SJCRH30 (cell line): ENCODE results near the gene KIF12. TPM values are rescaled to one million over a fixed set of nuclear protein-coding genes. Genes with fewer than 3 reads are reported as not detected.
"Not testable (repeated sequence)": the region's sequence is repeated elsewhere in the genome, so short reads cannot be mapped to it uniquely, and the experiment has no call there.

Experiments used
- DNase-seq, 2 experiments: peaks; one replicate each; pipeline ENCODE4 v3.0.0-alpha.2; 2015 to 2020
- H3K27ac ChIP-seq: fragments of 250-450 bp; sonication (Bioruptor Pico); 2 replicates; pipeline ENCODE4 v1.5.1; 2020; ENCODE audit warnings: mild to moderate bottlenecking, moderate library complexity
- H3K27me3 ChIP-seq: fragments of 250-450 bp; sonication (Bioruptor Pico); 2 replicates; pipeline ENCODE4 v1.5.1; 2020; ENCODE audit warnings: mild to moderate bottlenecking, moderate library complexity
- H3K36me3 ChIP-seq: fragments of 250-450 bp; sonication (Bioruptor Pico); 2 replicates; pipeline ENCODE4 v1.5.1; 2020; ENCODE audit warnings: mild to moderate bottlenecking, moderate library complexity
- H3K4me1 ChIP-seq: fragments of 250-450 bp; sonication (Bioruptor Pico); 2 replicates; pipeline ENCODE4 v1.5.1; 2020; ENCODE audit warnings: mild to moderate bottlenecking, moderate library complexity
- H3K4me3 ChIP-seq: fragments of 250-450 bp; sonication (Bioruptor Pico); 2 replicates; pipeline ENCODE4 v1.5.1; 2020; ENCODE audit warnings: mild to moderate bottlenecking, moderate library complexity
- H3K9me3 ChIP-seq: fragments of 250-450 bp; sonication (Bioruptor Pico); replicated peaks from 2 replicates; pipeline ENCODE4 v1.5.1; 2020; ENCODE audit warnings: mild to moderate bottlenecking, moderate library complexity
- total RNA-seq: library from RNA; depleted of rRNA; stranded (reverse); fragments of >200 nt; shearing (Covaris generic); gene quantifications from 2 replicates; pipeline ENCODE4 v1.2.3, GENCODE V29; 2014

The KIF12 gene
- total RNA-seq, 1 experiment from 2014 or later: not detected

DNA sequence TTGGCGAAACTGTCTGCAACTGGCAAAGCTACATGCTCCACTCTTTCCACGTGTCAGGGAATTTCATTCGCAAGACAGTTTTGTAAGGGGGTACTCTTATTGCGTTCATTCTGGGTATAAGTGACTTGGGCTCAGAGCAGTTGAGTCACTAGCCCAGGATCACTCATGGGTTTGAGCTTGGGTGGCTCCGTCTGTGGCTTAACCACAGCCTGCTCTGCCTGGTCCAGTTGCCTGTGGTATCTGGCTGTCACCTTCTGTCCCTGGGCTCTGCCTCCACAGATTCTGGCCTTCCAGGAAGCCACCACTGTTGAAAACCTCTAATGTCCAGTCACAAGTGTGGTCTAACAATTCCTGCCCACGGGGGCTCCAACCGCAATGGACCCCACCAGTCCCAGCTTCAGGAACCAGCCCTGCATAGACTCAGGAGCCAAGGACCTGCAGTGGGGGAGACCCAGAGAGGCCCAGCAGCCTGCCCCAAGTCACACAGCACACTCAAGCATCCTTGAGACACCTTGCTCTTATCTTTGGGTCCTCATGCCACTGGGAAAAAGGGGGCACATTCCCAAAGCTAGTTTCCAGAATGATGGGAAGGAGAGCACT, 10.4 kb downstream of the KIF12 start:
- Histone ChIP-seq H3K4me3 (no peak overlapping the region), H3K27me3 (no peaks in the 10 kb centered on the region), H3K27ac (no peak overlapping the region), H3K4me1 (peaks cover 20% of the 10 kb centered on the region; the same call in 1 of the 2 replicates), H3K9me3 (peaks cover 4% of the 10 kb centered on the region; the same call in 1 of the 2 replicates), H3K36me3 (no peaks in the 10 kb centered on the region)
- no peak for DNase-seq

- H3K9me3 ChIP-seq: peaks cover 4% of the 10 kb centered on the region; the same call in 1 of the 2 replicates
- no peaks in the 10 kb centered on the region for H3K36me3 ChIP-seq
- no peaks in the 10 kb centered on the region for H3K27me3 ChIP-seq
- H3K27ac ChIP-seq: peak overlapping the region; percentile 58
- peak; percentile 89 for DNase-seq
- H3K4me1 ChIP-seq: peaks cover 28% of the 10 kb centered on the region
- H3K4me3 ChIP-seq: no peak overlapping the region
These were observed 11.4 kb downstream of the KIF12 start for GRCh38 chr9:114087721-114088120.

GRCh38 chr9:114086607-114087006, 12.5 kb downstream of the KIF12 start:
- H3K27ac ChIP-seq: peak overlapping the region; percentile 58; the same call in 1 of the 2 replicates
- DNase-seq: no peak
- H3K27me3 ChIP-seq: no peaks in the 10 kb centered on the region
- H3K4me1 ChIP-seq: peaks cover 29% of the 10 kb centered on the region
- H3K4me3 ChIP-seq: no peak overlapping the region
- no peaks in the 10 kb centered on the region for H3K36me3 ChIP-seq
- H3K9me3 ChIP-seq: peaks cover 4% of the 10 kb centered on the region; the same call in 1 of the 2 replicates

DNA sequence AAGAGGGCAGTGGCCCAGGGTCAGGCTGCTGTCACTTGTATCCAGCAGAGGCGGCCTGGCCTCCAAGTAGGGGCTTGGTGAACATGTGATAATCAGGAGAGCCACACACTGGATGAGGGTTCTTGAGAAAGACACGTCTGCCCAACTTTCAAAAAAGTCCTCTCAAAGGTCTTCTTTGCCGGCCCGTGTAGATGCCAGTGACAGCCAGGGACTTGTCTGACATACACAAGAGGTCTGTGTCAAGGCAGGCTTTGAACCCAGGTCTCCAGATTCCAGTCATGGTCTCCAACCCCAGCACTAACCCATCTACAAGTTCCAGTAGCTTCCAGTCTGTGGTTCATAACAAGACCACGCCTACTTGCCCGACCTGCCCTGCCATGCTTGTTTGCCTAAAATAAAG, 13.1 kb downstream of the KIF12 start:
- no peak for DNase-seq
- Histone ChIP-seq H3K9me3 (peaks cover 4% of the 10 kb centered on the region; the same call in 1 of the 2 replicates), H3K4me1 (peaks cover 29% of the 10 kb centered on the region), H3K27ac (no peak overlapping the region), H3K4me3 (no peak overlapping the region), H3K27me3 (no peaks in the 10 kb centered on the region), H3K36me3 (no peaks in the 10 kb centered on the region)

- Histone ChIP-seq H3K36me3 (no peaks in the 10 kb centered on the region), H3K9me3 (peaks cover 4% of the 10 kb centered on the region; the same call in 1 of the 2 replicates), H3K4me3 (no peak overlapping the region), H3K27ac (no peak overlapping the region), H3K27me3 (no peaks in the 10 kb centered on the region), H3K4me1 (peaks cover 29% of the 10 kb centered on the region)
- no peak for DNase-seq
These were observed 13.7 kb downstream of the KIF12 start for GRCh38 chr9:114085387-114085789.

DNA sequence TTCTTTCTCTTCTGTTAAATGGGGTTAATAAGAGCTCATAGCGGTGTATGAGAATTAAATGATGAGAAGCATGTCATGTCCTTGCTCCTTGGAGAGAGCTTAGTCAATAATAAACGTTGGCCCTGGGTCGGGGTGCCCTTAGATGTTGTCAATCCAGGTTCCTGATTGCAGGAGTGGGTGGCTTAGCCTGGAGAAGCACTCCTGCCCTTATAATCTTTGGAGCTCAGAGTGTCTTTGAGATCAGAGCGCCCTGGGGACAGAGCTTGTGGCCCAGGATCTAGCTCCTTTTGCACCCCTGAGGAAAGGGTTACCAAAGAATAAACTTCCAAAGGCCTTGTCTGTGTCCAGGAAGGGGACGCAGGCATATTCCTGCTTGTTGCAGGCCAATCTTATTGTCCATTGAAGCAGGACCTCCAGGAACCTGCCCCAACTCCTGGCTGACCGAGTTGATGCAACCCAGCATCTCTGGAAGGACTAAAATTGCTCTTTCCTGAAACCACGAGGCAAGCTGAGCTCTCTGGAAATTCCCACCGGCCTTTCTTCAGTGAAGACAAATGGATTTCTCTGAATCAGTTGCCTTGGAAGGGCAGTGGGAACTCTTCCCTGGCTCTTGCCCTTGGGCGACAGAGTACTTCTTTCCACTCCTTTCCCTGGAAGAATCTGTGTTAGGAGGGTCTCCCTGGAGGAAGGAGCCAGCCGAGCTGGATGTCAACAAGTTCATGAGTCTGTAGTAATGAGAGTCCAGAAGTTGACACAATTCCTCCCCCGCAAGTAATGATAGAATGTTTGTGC, 14.6 kb downstream of the KIF12 start:
- H3K9me3 ChIP-seq: peaks cover 4% of the 10 kb centered on the region; the same call in 1 of the 2 replicates
- no peaks in the 10 kb centered on the region for H3K36me3 ChIP-seq
- peaks cover 29% of the 10 kb centered on the region for H3K4me1 ChIP-seq
- DNase-seq: no peak
- H3K27me3 ChIP-seq: no peaks in the 10 kb centered on the region
- no peak overlapping the region; the same call in 1 of the 2 replicates for H3K27ac ChIP-seq
- H3K4me3 ChIP-seq: no peak overlapping the region

DNA sequence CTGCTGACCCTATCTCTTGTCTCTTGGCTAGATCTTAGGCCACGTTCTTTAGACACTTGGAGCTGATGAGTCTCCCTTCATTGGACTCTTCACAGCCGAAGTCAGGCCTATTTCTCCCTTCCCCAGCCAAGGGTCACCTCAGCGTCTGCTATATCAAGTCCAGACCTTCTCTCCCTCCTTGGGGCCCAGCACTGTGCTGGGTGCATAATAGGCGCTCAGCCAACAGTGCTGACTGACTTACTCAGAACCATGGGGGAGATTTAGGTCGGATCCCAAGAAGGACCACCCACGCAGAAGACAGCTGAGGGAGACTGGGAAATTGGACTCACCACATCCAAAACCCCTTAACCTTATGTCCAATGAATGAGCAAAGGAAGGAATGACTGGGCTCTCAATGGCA, 15.4 kb downstream of the KIF12 start:
- H3K4me1 ChIP-seq: peaks cover 29% of the 10 kb centered on the region
- no peaks in the 10 kb centered on the region for H3K27me3 ChIP-seq
- DNase-seq: peak; percentile 75 to 80
- no peak overlapping the region; the same call in 1 of the 2 replicates for H3K27ac ChIP-seq
- no peak overlapping the region for H3K4me3 ChIP-seq
- H3K36me3 ChIP-seq: no peaks in the 10 kb centered on the region
- peaks cover 4% of the 10 kb centered on the region; the same call in 1 of the 2 replicates for H3K9me3 ChIP-seq

- Histone ChIP-seq H3K4me1 (peaks cover 27% of the 10 kb centered on the region), H3K27ac (peak overlapping the region; percentile 4; the same call in 1 of the 2 replicates)
- not testable (repeated sequence) for DNase-seq
These were observed 16.2 kb downstream of the KIF12 start for GRCh38 chr9:114082763-114083412.

GRCh38 chr9:114082017-114082762, 16.9 kb downstream of the KIF12 start:
- peaks cover 25% of the 10 kb centered on the region for H3K4me1 ChIP-seq
- peak; percentile 92 to 98 for DNase-seq
- H3K36me3 ChIP-seq: no peaks in the 10 kb centered on the region
- H3K27me3 ChIP-seq: no peaks in the 10 kb centered on the region
- no peak overlapping the region; the same call in 1 of the 2 replicates for H3K27ac ChIP-seq
- peaks cover 3% of the 10 kb centered on the region; the same call in 1 of the 2 replicates for H3K9me3 ChIP-seq
- peak overlapping the region; percentile 10; the same call in 1 of the 2 replicates for H3K4me3 ChIP-seq

More at GRCh38 chr9:114082763-114083412, 16.2 kb downstream of the KIF12 start:
- not testable (repeated sequence) for H3K36me3 ChIP-seq, H3K9me3 ChIP-seq, H3K27me3 ChIP-seq
- peak overlapping the region; percentile 10; the same call in 1 of the 2 replicates for H3K4me3 ChIP-seq

- DNase-seq: no peak
- H3K27ac ChIP-seq: no peak overlapping the region
These were observed 17.6 kb downstream of the KIF12 start for GRCh38 chr9:114081441-114082016.

DNA sequence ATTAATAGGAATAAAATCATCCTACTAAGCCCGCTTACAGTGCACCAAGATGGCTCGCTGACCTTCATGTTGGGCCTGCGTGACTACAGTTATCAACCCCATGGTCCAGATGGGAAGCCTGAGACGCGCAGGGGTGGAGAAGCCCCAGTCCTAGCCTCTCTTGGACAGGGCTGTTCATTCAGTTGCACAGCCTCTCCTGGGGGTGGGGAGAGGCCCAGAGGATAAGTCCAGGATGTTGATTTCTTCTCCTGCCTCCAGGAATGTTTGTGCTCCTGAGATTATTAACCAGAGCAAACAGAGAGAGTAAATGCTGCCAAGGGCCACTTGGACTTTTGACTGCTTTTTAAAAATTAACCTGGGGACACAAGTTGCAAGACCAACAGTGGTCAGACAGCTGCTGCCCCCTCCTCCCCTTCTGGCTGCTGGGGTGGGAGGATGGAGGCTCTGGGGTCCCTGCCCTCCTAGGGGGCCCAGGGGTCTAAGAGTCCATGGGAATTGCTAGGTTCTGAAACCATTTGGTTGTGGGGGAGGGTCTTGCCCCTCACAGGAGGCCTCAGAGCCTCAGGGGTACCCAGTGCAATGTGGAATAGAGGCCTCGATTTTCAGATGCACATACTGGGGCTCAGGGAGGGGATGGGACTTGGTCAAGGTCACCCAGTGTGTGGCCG, 18.2 kb downstream of the KIF12 start:
- H3K4me3 ChIP-seq: no peak overlapping the region
- H3K9me3 ChIP-seq: no peaks in the 10 kb centered on the region
- DNase-seq: no peak
- H3K36me3 ChIP-seq: no peaks in the 10 kb centered on the region
- H3K27me3 ChIP-seq: no peaks in the 10 kb centered on the region
- H3K27ac ChIP-seq: no peak overlapping the region
- peaks cover 22% of the 10 kb centered on the region for H3K4me1 ChIP-seq

More at GRCh38 chr9:114081441-114082016, 17.6 kb downstream of the KIF12 start:
- Histone ChIP-seq H3K9me3 (no peaks in the 10 kb centered on the region), H3K27me3 (no peaks in the 10 kb centered on the region), H3K36me3 (no peaks in the 10 kb centered on the region), H3K4me3 (no peak overlapping the region), H3K4me1 (peaks cover 22% of the 10 kb centered on the region)

DNA sequence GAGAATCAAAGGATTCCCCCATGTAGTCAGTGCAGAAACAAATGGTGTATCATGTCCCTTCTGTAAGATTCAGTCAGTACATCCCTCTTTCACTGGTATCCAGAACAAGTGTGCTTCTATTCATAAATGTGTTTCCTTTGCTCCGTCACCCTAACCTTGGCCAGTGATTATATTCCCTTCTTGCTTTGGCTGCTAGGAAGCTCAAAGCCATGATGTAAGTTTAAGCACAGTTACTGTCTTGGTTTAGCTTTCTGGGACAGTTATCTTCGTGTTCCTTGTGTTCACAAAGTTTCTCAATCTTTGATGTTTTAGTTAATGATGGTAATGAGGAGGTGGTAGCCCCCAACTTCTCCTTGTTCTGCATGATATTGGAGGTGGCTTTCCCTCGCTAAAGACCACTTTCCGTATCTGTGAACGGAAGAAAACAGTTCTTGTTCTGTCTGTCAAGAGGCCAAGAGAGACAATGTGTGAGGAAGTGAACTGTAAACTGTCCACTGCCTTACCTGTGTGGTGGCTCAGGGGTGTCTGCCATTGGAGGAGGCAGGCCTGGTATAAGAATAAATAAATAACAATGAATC, 18.8 kb downstream of the KIF12 start:
- no peak overlapping the region for H3K27ac ChIP-seq
- no peak for DNase-seq
- no peaks in the 10 kb centered on the region for H3K9me3 ChIP-seq
- H3K36me3 ChIP-seq: no peaks in the 10 kb centered on the region
- H3K4me3 ChIP-seq: no peak overlapping the region
- H3K4me1 ChIP-seq: peaks cover 22% of the 10 kb centered on the region
- no peaks in the 10 kb centered on the region for H3K27me3 ChIP-seq

DNA sequence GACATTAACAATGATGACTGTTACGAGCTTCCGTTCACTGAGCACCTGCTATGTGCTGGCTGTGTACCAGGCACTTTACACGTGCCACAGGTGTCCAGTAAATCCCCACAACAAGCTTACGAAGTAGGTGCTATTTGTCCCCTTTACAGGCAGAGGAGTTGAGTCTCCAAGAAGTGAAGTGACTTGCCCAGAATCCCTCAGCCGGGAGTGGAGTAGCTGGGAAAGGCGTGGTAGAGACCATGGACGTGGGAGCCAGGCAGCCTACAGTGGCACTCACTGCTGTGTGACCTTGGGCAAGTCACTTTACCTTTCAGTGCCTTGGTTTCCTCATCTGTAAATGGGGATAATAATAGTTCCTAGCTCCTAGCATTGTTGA, 20.3 kb downstream of the KIF12 start:
- DNase-seq: no peak
- Histone ChIP-seq H3K9me3 (no peaks in the 10 kb centered on the region), H3K27me3 (peaks cover 5% of the 10 kb centered on the region; the same call in 1 of the 2 replicates), H3K4me1 (peaks cover 16% of the 10 kb centered on the region), H3K27ac (no peak overlapping the region), H3K36me3 (no peaks in the 10 kb centered on the region), H3K4me3 (no peak overlapping the region)
